ENCODE results near the gene EML4. TPM values are rescaled to one million over a fixed set of nuclear protein-coding genes. Genes with fewer than 3 reads are reported as not detected.
A peak's percentile ranks its signal among the peaks of the same experiment; 100 is the strongest.

EML4 gene
- total RNA-seq, 3 donors from 2014 or later, result 57.1 to 60.0 (median 58.2) TPM

- Mint-ChIP-seq H3K27me3 (ENCODE audit: low read depth) (no peaks in the 10 kb centered on the region), H3K36me3 (ENCODE audit: insufficient read depth) (peaks cover 53% of the 10 kb centered on the region), H3K4me3 (no peak overlapping the region), H3K9me3 (no peaks in the 10 kb centered on the region), H3K4me1 (ENCODE audit: low read depth) (peaks cover 11% of the 10 kb centered on the region)
- DNase-seq (no peak), ATAC-seq (no peak)
Observed at GRCh38 chr2:42281416-42282081, 112.4 kb downstream of the EML4 start.

- H3K36me3 Mint-ChIP-seq (ENCODE audit: insufficient read depth), result peaks cover 50% of the 10 kb centered on the region
Observed at GRCh38 chr2:42284019-42284418, 114.9 kb downstream of the EML4 start.

DNA sequence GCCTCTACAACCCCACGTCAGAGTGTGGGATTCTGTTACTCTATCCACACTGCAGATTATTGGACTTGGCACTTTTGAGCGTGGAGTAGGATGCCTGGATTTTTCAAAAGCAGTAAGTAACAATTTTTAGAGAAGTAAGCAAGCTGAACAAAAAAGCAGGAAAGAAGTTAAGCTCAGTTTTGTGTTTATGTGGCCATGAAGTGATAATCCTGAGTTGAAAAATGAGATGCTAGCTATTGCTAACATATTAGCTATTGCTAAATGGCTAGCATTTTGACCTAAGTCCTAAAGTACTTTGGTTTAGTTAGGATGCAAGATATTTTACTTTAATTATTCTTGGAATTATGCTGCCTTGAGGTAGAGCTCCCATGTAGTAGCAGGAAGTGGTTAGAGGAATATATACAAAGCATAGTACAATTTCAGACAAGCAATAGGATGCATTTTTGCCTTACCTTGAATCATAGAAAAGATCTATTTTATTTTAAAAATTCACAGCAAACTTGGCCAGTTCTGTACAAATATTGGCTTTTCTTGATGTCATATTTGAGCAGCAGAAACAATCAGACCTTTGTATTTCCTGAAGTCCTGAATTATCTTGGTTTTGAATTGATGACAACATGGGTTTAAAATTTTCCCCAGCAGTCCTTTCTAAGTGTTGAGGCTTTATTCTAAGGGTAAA, 117.3 kb downstream of the EML4 start:
- H3K9me3 Mint-ChIP-seq, result no peaks in the 10 kb centered on the region
- H3K36me3 Mint-ChIP-seq (ENCODE audit: insufficient read depth), result peaks cover 49% of the 10 kb centered on the region
- ATAC-seq, result no peak

More at GRCh38 chr2:42284019-42284418, 114.9 kb downstream of the EML4 start:
- no peaks in the 10 kb centered on the region for H3K27me3 Mint-ChIP-seq (ENCODE audit: low read depth)
- peaks cover 20% of the 10 kb centered on the region for H3K4me1 Mint-ChIP-seq (ENCODE audit: low read depth)
- H3K4me3 Mint-ChIP-seq, result no peak overlapping the region
- H3K9me3 Mint-ChIP-seq, result no peaks in the 10 kb centered on the region
- DNase-seq (no peak), ATAC-seq (no peak)

DNA sequence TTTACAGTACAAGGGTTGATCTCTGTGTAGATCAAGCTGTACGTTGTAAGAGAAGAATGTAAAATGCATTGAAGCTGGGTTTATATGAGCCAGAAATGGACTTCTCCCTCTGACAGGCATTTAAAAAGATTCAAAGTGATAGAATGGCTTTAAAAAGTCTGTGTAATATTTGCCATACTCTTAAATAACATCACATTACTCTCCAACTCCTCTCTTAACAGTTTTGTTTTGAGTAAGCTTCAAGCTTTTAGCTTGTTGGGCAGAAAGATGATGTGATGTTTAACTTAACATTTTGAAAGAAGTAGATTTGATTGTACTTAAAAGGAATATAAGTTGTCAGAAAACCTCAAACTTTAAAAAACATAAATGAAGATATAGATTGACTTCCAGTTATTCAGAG, 119.7 kb downstream of the EML4 start:
- Mint-ChIP-seq H3K36me3 (ENCODE audit: insufficient read depth) (peaks cover 51% of the 10 kb centered on the region), H3K4me3 (no peak overlapping the region), H3K27me3 (ENCODE audit: low read depth) (no peaks in the 10 kb centered on the region), H3K9me3 (no peaks in the 10 kb centered on the region), H3K4me1 (ENCODE audit: low read depth) (peaks cover 34% of the 10 kb centered on the region)
- no peak for ATAC-seq
- no peak for DNase-seq

More for the DNA sequence above, 117.3 kb downstream of the EML4 start:
- H3K4me1 Mint-ChIP-seq (ENCODE audit: low read depth), result peaks cover 25% of the 10 kb centered on the region
- no peak for DNase-seq
- no peak overlapping the region for H3K4me3 Mint-ChIP-seq
- no peaks in the 10 kb centered on the region for H3K27me3 Mint-ChIP-seq (ENCODE audit: low read depth)

- no peak for DNase-seq
- Mint-ChIP-seq H3K27me3 (ENCODE audit: low read depth) (no peaks in the 10 kb centered on the region), H3K9me3 (no peaks in the 10 kb centered on the region), H3K36me3 (ENCODE audit: insufficient read depth) (peaks cover 50% of the 10 kb centered on the region), H3K4me1 (ENCODE audit: low read depth) (peaks cover 34% of the 10 kb centered on the region), H3K4me3 (no peak overlapping the region)
- ATAC-seq, result no peak
Observed at GRCh38 chr2:42289222-42289621, 120.1 kb downstream of the EML4 start.

DNA sequence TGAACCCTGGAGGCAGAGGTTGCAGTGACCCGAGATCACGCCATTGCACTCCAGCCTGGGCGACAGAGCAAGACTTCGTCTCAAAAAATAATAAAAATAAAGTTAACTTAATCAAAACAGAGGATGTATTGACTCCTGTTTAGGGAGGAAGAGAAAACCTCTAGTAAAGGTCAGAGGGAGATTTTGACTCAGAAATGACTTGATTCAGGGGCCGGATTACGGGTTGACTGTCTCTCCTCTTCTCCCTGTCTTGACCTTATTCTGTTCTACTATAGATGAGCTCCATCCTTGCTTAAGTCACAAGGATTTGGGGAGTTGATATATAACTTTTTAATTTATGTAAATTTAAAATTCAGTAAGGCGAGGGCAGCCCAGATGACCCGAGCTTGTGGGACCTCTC, 120.9 kb downstream of the EML4 start:
- DNase-seq (no peak), ATAC-seq (no peak)
- Mint-ChIP-seq H3K4me1 (ENCODE audit: low read depth) (peaks cover 38% of the 10 kb centered on the region), H3K27me3 (ENCODE audit: low read depth) (no peaks in the 10 kb centered on the region), H3K36me3 (ENCODE audit: insufficient read depth) (peaks cover 54% of the 10 kb centered on the region), H3K9me3 (no peaks in the 10 kb centered on the region), H3K4me3 (no peak overlapping the region)

DNA sequence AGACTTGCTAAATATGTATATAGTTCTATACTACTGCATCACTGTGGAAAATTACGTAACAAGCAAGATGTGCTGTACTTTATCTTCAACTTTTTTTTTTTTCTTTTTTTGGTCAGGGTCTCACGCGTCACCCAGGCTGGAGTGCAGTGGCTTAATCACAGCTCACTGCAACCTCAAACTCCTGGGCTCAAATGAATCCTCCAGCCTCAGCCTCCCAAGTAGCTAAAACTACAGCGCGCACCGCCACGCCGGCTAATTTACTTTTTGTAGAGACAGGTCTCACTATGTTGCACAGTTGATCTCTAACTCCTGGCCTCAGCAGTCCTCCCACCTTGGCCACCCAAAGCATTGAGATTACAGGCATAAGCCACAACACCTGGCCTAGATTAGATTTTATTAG, 123.9 kb downstream of the EML4 start:
- peaks cover 62% of the 10 kb centered on the region for H3K36me3 Mint-ChIP-seq (ENCODE audit: insufficient read depth)
- H3K4me3 Mint-ChIP-seq, result peak overlapping the region; percentile 21
- peaks cover 50% of the 10 kb centered on the region for H3K4me1 Mint-ChIP-seq (ENCODE audit: low read depth)
- H3K27me3 Mint-ChIP-seq (ENCODE audit: low read depth), result no peaks in the 10 kb centered on the region
- no peaks in the 10 kb centered on the region for H3K9me3 Mint-ChIP-seq
- DNase-seq (no peak), ATAC-seq (no peak)

DNA sequence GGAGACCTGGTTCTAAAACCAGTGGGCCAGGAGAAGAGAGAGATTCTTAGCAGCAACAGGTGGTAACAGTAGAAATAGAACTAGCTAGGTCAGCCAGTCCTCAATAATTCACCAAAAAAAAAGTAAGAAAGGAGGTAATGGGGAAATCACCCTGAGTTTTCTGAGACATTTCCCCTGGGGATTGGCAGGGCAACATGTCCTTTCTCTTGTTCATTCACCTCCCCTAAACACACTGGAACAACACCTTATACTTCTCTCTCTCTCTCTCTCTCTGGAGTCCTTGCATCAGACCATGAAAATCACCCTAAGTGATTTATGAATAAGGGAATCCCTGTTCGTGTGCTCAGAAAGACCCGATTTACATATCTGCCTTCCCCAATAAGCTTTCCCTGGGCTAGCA, 127.1 kb downstream of the EML4 start:
- peaks cover 65% of the 10 kb centered on the region for H3K36me3 Mint-ChIP-seq (ENCODE audit: insufficient read depth)
- H3K4me1 Mint-ChIP-seq (ENCODE audit: low read depth), result peaks cover 63% of the 10 kb centered on the region
- DNase-seq, result no peak
- no peak for ATAC-seq
- no peak overlapping the region for H3K4me3 Mint-ChIP-seq
- H3K9me3 Mint-ChIP-seq, result no peaks in the 10 kb centered on the region
- H3K27me3 Mint-ChIP-seq (ENCODE audit: low read depth), result no peaks in the 10 kb centered on the region

- peak in 1 of 2 donors; percentile 48 for ATAC-seq
- H3K27me3 Mint-ChIP-seq (ENCODE audit: low read depth), result no peaks in the 10 kb centered on the region
- H3K36me3 Mint-ChIP-seq (ENCODE audit: insufficient read depth), result peaks cover 54% of the 10 kb centered on the region
- H3K9me3 Mint-ChIP-seq, result no peaks in the 10 kb centered on the region
- no peak for DNase-seq
- peak overlapping the region; percentile 31 for H3K4me3 Mint-ChIP-seq
- H3K4me1 Mint-ChIP-seq (ENCODE audit: low read depth), result peaks cover 57% of the 10 kb centered on the region
Observed at GRCh38 chr2:42297322-42297936, 128.3 kb downstream of the EML4 start.

- ATAC-seq (no peak), DNase-seq (no peak)
- Mint-ChIP-seq H3K27me3 (ENCODE audit: low read depth) (no peaks in the 10 kb centered on the region), H3K36me3 (ENCODE audit: insufficient read depth) (peaks cover 54% of the 10 kb centered on the region), H3K4me3 (no peak overlapping the region), H3K4me1 (ENCODE audit: low read depth) (peaks cover 56% of the 10 kb centered on the region), H3K9me3 (no peaks in the 10 kb centered on the region)
Observed at GRCh38 chr2:42298132-42298531, 129.0 kb downstream of the EML4 start.

- Mint-ChIP-seq H3K4me1 (ENCODE audit: low read depth) (peaks cover 57% of the 10 kb centered on the region), H3K27me3 (ENCODE audit: low read depth) (no peaks in the 10 kb centered on the region), H3K4me3 (no peak overlapping the region), H3K36me3 (ENCODE audit: insufficient read depth) (peaks cover 57% of the 10 kb centered on the region), H3K9me3 (no peaks in the 10 kb centered on the region)
- ATAC-seq (peak in 1 of 2 donors; percentile 48), DNase-seq (no peak)
Observed at GRCh38 chr2:42298996-42299754, 130.0 kb downstream of the EML4 start.

GRCh38 chr2:42300527-42300926, 131.4 kb downstream of the EML4 start:
- H3K27me3 Mint-ChIP-seq (ENCODE audit: low read depth), result no peaks in the 10 kb centered on the region
- no peak overlapping the region for H3K4me3 Mint-ChIP-seq
- H3K9me3 Mint-ChIP-seq, result no peaks in the 10 kb centered on the region
- H3K36me3 Mint-ChIP-seq (ENCODE audit: insufficient read depth), result peaks cover 51% of the 10 kb centered on the region
- DNase-seq, result no peak
- no peak for ATAC-seq
- H3K4me1 Mint-ChIP-seq (ENCODE audit: low read depth), result peaks cover 50% of the 10 kb centered on the region

DNA sequence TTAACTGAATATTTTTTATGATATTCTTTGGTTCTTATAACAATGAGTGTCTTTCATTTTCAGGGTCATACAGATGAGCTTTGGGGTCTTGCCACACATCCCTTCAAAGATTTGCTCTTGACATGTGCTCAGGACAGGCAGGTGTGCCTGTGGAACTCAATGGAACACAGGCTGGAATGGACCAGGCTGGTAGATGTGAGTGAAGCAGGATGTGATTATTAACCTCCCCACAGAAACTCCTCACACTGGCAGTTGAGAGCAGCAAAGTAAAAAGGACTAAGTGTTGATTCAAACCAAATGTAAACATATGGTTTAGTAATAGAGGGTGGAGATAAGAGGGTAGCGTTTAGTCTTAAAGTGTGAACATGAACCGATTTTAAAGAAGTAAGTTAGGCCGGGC, 134.1 kb downstream of the EML4 start:
- H3K9me3 Mint-ChIP-seq, result no peaks in the 10 kb centered on the region
- peaks cover 47% of the 10 kb centered on the region for H3K36me3 Mint-ChIP-seq (ENCODE audit: insufficient read depth)

GRCh38 chr2:42304059-42304713, 135.0 kb downstream of the EML4 start:
- Mint-ChIP-seq H3K27me3 (ENCODE audit: low read depth) (no peaks in the 10 kb centered on the region), H3K9me3 (no peaks in the 10 kb centered on the region), H3K4me3 (no peak overlapping the region), H3K36me3 (ENCODE audit: insufficient read depth) (peaks cover 39% of the 10 kb centered on the region), H3K4me1 (ENCODE audit: low read depth) (peaks cover 31% of the 10 kb centered on the region)
- no peak for DNase-seq
- ATAC-seq, result no peak

More for the DNA sequence above, 134.1 kb downstream of the EML4 start:
- Mint-ChIP-seq H3K4me3 (no peak overlapping the region), H3K4me1 (ENCODE audit: low read depth) (peaks cover 37% of the 10 kb centered on the region), H3K27me3 (ENCODE audit: low read depth) (no peaks in the 10 kb centered on the region)
- DNase-seq, result no peak
- no peak for ATAC-seq
